Left renal cortex interstitium (tissue), 4 donors: Measurements from ENCODE around the gene NR2E1. TPM values are rescaled to one million over a fixed set of nuclear protein-coding genes. Genes with fewer than 3 reads are reported as not detected.

Source experiments
- DNase-seq, 4 donors: peaks; one replicate each; pipeline ENCODE4 v3.0.0-alpha.2; 2013; ENCODE audit warnings: low read depth in 4 of 4, low spot score in 2 of 4, missing footprints in 1 of 4
- polyA plus RNA-seq, 4 donors: library from polyadenylated mRNA; unstranded; fragments of 120-200 nt; gene quantifications; one replicate each; pipeline ENCODE4 v1.2.1, GENCODE V29; 2013; ENCODE audit not compliant: insufficient read length in 4 of 4

NR2E1 gene
- polyA plus RNA-seq, 4 donors, result not detected

DNA sequence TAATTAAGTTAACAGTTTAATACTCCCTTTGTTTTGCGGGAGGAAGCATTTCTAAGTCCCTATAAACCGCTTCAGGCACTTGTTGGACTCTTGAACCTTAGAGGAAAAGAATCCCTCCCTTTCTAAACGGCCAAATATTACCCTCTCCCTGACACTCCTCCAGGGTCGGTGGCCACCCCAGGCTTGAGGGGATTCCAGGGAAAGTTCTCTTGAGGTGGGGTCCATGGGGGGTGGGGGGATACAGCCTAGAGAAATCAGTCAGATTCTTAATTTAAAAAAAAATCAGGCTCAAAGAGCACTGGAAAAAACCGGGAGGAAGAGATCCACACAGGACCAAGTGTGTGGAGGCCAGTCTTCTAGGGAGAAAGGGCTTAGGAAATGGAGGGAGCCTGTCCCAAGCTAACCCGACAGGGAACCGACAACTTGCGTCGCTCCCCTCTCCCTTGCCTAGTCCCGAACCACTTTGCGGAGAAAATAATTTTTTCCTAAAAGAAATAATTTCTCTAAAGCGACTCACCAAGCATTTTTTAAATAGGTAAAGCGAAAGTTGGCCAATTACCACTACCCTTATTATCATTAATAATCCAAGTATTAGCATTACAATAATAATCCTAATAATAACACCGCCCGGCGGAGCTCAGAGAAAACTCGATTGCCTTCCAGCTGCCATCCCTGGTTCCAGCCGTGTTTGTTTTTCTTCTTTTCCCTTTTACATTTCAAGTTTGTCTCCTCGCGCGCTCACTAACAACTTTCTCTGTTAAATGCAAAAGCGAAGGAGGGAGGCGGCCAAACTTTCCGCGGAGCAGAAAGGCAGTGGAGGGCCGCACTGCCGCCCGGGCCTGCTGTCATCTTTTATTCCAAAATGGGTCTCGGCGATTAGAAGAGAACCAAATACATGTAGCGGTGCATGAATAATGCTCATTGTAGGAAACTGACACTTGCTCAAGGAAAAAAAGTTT lies 4.8 kb downstream of the NR2E1 start:
- no peak for DNase-seq

DNA sequence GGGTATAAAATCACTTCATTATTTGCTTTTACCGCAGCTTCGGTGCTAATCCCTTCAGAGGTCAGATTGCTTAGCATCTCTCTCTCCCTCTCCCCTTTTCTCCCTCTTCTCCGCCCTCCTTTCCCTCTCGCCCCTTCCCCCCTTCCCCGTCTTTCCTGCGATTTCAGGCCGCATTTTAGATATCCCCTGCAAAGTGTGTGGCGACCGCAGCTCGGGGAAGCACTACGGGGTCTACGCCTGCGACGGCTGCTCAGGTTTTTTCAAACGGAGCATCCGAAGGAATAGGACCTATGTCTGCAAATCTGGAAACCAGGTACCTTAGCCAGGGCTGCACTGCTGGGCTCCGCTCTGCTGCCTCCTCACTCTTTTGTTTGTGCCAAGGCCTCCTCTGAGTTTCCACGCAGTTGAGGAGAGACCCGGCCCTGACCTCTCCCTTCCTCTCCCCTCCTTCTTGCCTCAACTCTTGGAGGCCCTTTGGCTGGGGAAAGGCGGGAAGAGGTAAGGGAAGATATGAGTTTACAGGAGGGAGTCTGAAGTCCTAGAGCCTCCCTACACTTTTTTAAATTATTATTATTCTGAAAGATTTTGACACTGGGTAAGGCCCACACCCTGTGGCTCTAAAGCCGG lies 5.6 kb downstream of the NR2E1 start:
- DNase-seq, result no peak

DNA sequence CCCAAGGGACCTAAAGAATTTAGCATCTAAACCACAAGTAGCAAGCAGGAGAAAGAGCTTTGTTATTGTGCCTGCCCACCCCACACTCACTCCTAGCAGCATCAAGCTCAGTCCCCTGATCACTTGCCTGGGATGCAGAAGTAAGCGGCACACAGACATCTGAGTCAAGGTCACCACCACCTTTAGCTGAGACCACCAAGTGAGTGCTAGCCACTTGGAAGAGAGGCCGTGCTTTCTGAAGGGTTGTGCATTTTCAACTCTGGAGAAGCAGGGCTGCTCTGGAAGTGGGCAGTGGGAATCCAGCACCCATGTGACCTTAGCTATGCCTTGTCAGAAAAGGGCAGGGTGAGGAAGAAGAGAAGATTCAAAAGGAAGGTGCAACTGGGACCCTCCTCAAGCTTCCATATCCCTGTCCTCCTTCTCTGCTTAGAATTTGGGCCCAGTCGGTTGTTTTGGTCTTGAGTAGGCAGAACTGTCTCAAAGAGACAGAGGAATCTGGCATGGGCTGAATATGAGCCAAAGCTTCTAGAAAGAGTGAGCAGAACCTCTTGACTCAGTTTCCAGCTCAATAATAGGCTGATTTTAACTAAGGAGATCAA lies 6.2 kb downstream of the NR2E1 start:
- no peak for DNase-seq

DNA sequence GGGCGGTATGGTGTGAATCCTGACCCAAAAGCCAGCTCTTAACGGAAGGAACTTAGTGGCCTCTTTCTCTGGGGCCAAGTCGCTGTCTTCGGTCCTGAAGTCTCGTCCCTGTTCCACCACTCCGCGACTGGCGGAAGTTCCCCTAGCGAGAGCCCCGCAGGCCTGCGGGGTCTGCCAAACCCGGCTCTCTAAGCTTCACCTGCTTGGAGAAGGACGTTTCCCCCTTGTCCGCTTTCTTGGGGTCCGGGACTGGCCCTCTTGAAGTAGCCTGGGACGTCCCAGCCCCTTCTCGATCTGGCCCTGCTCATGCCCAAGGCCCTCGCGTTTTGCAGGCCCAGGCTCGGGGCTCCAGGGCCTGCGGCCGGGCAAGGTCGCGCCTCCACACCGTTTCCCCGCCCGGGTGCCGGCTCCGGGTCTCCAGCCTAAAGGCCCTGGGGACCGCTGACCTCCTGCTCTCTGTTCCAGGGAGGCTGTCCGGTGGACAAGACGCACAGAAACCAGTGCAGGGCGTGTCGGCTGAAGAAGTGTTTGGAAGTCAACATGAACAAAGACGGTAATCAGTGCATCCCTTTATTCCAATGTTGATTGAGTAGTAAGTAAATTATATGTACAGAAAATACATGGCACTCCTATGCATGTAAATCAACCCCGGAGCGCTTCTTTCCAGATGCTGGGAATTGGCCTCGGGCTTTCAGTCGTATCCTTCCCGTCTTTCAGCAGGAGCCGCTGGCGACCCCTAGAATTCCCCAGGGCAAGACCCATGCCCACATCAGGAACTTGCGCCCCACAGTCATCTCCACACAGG lies 8.8 kb downstream of the NR2E1 start:
- DNase-seq, result peak in 2 of 4 donors; percentile 61

DNA sequence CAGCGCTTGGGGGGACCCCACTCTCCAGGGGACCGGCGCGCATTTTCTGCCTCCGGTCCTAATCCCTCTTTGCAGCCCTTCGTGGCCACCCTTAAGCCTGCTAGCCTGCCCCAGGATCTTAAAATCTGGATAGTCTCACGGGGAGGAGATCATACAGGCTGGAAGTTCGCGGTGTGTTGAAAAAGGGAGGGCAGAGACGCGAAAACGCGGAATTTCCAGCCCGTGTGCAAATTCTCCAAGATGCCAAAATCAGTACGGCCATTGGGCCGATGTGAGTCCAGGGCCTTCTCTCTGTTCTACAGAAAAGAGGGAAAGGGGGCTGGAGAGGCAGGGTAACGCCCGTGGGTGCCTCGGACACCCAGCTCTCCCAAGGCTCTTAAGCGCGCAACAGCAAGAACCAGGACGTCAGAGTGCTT lies 9.4 kb downstream of the NR2E1 start:
- DNase-seq, result no peak

DNA sequence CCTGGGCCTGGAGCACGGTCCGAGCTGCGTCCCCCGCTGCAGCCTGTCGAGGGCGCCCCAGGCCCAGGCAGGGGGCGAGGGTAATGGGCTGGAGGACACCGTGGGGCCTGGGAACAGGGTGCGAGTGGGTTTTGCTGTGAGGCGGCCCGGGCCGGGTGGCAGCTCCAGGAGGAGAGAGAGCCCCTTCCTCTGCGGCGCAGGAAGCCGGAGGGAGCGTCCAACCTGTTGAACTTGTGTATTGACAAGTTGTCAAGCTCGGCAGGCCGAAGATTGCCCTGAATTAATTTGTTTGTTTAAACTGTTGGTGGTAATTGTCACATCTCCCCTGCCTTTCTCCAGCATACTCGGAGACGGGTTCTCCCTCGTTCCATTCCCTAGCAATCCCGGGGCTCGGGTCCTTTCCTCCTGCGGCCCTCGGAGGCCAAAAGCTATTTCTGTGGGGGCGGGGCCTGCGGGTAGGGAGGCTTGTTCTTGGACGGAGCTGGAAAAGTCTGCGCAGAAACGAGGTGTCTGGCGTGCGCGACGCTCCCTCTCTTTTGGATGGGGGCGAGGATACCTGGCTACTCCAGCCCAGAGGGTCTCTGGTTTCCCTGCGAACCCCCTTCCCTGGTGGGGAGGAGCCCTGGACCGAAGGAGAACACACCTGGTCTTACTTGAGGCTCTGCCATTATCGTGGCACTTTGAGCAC lies 9.9 kb downstream of the NR2E1 start:
- DNase-seq, result no peak

DNA sequence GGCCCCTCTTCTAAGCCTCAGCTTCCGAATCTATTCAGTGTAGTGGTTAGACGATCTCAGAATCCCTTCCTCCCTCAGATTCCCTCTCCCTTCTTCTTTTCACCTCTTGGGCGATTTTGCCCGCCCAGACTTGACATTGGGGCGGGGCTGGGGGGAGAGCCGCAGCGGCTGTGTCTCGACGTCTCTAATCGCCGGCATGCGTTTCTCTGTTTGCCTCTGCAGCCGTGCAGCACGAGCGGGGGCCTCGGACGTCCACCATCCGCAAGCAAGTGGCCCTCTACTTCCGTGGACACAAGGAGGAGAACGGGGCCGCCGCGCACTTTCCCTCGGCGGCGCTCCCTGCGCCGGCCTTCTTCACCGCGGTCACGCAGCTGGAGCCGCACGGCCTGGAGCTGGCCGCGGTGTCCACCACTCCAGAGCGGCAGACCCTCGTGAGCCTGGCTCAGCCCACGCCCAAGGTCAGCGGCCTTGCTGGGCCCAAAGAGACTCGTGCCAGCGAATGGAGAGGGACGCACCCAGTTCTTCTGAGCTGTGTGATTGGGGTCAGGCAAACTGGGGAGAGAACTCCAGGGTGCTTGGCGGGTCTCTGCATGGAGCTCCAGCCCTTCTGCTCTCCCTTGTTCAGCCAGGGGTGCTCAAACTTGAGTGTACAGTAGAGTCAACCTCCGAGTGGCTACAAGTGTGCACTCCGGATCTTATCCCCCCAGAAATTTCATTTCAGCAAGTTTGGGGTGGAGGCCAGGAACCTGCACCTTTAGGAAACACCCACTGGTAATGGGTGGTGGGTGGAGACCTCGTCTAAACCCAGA lies 10.7 kb downstream of the NR2E1 start:
- no peak for DNase-seq

DNA sequence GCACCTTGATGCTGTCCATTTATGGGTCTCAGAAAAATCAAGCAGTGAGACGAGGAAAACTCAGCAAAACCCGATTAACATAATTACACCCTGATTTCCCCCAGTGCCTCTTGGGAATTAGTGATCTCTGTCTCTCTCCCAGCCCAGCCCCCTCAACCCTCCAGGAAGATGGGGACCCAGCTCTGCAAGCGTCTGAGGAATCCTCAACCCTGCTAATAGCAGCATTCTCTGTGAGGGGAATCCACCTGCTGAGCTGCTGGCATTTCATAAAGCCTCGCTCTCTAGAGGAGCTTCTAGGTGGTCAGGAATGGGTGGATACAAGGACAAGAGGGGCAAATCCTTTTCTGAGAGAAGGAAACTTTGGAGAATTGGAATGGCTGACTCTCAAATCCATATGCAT lies 13.9 kb downstream of the NR2E1 start:
- DNase-seq, result no peak

DNA sequence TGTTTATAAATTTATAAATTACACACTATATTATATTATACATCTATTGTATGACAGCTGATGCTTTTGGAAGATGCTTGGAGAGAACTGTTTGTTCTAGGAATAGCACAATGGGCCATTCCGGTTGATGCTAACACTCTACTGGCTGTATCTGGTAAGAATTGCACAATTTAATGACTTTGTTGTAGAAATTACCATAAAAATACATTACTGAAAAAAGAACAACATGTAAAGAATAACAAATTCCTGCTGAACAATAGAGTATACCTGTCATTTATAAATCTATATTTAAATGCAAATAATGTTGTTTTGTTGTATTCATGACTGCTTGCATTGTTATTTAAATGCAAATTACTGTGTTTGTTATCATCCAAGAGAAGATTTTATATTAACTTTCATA lies 14.4 kb downstream of the NR2E1 start:
- no peak for DNase-seq

DNA sequence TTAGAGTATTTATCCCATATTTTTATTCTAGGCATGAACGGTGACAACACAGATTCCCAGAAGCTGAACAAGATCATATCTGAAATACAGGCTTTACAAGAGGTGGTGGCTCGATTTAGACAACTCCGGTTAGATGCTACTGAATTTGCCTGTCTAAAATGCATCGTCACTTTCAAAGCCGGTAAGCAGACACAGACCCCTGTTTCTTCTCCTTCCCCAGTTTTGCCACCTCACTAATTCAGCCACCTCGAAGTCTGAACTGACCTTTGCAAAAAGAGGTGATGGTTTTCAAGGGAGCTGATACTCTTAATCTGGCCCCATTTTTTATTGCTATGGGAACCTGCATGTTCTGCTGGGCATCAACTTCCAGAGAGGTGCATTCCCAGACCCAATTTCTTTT lies 15.0 kb downstream of the NR2E1 start:
- no peak for DNase-seq

DNA sequence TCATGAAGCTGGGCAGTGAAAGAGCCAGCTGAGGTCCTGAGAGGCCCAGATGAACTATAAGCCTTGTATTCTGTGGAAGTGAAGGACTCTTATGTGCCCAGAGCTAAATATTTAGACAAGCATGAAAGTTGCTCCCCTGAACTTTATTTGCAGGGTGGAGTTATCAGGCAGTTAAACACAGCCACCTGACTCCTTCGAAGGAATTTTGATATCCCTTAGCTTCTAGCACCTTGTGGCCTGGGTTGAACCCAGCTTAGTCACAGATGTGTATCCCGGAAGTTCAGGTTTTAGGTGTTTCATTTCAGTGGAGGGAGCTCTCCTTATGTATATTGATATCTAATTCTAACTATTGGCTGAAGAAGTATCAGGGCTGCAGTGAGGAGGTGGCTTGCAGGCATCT lies 20.4 kb downstream of the NR2E1 start:
- no peak for DNase-seq

DNA sequence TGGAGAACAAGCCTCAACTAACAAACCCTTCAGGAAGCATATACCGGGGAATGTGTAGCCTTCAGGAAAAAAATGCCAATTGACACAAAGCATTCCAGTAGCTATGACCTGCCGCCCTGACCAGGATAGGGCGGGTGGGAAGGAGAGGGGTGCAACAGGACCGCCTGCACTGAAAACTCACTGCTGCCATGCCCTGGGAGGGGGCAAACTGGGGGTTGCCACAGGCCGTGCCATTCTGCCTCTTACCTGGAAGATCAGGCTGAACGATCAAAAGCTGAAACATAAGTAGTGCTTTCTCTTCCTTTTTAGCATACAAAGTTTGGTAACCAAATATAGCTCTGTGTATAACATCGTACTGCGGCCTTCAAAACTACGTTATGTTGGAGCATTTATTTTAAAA lies 21.7 kb downstream of the NR2E1 start:
- no peak for DNase-seq

DNA sequence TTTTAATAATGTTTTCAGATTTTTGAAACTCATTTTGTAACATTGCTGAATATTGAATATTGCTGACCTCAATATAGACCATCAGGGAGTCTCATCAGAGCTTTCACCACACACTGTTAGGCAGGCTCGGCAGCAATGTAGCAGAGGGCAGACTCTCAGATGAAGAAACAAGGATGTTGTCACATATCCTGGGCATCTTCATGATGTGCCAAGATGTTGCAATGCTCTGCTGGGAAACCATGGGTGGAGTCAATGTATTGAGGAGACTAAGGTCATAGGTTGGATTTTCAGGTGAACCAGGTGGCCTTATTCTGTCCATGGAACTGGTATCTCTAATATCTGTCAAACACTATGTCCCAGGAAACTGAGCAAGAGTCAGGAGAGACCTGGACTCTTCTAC lies 27.3 kb downstream of the NR2E1 start:
- no peak for DNase-seq

DNA sequence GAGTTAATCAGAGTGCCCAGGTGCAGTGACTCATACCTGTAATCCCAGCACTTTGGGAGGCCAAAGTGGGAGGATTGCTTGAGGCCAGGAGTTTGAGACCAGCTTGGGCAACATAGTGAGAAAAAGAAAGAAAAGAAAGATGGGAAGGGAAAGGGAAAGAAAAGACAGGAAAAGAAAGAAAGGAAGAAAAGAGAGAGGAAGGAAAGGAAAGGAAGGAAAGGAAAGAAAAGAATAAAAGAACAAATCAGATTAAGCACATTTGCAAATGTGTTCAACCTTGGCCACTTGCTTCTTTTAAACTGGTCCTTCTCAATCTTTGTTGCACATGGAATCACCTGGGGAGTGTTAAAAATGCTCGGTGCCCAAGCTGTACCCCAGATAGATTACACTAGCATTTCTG lies 28.0 kb downstream of the NR2E1 start:
- no peak for DNase-seq

DNA sequence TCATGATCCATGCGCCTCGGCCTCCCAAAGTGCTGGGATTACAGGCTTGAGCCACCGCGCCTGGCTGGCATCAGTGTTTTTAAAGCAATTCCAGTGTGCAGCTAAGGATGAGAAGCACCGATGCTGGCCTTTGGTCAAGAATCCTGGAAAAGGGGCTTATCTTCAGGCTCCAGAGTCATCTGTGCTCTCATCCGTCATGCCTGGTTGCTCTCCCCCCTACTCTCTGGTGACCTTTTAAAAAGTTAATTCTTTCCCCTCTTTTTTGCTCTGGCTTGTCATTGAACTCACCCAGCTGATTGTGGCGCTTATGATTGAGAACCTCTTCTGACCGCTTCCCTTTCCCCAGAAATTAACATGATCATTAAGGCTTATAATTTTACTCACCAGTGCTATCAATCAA lies 28.7 kb downstream of the NR2E1 start:
- no peak for DNase-seq

DNA sequence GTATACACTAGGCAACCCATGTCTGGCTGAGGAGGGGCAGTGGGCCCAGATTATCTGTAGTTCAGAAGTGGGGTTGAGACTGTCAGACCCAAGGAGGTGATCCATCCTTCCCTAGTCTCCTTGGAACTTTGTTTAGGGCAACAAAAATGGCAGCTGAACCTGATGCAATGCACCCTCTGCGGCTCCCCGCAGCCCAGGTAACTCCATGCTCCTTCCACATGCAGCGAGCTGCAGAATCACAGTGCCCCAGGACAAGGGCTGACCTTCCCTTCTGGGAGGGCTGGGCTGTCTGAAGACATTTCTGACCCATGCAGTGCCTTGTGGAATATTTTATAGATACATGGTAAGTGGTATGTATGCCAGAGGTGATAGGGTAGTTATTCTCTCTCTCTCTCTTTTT lies 29.4 kb downstream of the NR2E1 start:
- no peak for DNase-seq

DNA sequence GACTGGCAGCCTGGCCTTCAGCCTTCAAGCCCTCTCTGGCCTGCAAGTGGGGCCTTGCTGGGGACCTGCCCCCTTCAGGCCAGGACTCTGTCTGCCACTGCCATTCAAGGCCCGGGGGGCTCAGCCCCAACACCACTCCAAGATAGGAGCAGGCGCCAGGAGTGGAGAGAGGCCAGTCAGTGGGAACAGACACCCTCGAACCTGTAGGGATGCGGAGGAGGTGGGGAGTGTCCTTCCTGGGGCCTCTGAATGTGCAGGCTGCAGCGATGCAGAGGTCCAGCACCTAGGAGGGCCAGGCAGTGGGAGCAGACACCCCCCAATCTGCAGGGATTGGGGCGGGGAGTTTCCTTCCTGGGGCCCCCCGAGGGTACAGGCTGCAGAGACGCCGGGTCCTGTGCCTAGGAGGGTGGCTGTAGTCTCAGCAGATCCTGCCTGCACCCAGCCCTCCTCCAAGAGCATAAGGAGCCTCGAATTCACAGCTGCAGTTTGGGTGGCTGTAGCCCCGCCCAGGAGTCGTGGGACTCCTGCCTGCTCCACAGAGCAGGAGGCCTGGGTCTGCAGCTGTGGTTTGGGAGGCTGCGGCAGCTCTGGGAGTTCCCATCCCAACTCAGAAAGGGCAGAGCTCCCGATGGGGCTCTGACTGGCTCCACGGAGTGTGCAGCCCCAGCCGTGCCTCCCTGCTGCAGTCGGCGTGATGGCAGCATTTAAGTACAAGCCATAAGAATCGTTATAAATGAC lies 33.1 kb downstream of the NR2E1 start:
- DNase-seq, result no peak

DNA sequence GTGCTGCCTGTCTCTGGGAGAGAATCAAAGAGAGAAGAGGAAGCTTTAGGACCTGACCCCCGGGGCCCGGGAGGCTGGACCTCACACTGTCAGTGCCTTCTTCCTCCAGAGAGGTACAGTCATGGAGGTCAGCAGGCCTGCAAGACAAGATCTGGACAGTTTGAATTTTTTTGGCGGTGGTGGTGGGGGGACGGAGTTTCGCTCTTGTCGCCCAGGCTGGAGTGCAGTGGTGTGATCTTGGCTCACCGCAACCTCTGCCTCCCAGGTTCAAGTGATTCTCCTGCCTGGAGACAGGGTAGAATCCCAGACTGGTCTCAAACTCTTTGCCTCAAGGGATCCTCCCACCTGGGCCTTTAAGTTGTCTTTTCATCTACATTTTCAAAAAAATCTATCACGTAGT lies 34.4 kb downstream of the NR2E1 start:
- DNase-seq, result no peak

DNA sequence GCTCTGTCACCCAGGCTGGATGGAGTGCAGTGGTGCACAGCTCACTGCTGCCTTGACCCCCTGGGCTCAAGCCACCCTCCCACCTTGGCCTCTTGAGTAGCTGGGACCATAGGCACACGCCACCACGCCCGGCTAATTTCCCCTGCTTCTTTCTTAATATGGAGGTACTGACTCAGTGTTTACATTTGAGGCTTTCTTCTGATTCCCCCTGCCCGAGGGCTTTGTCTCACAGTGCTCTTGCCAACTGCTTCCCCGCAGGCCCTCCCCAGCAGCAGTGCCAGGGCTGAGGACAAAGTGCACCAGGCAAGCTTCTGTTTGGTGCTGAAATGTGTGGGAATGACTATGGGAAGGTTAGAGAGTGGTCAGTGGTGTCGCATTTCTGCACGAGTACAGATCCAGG lies 34.8 kb downstream of the NR2E1 start:
- no peak for DNase-seq
